Hippocampal formation (tissue), 2 donors: Measurements from ENCODE around the gene RSBN1L.

ENCODE experiments used
- DNase-seq, 2 donors: peaks; one replicate each; lab custom pipeline; 2025; lab: John Stamatoyannopoulos, UW

RSBN1L gene

DNA sequence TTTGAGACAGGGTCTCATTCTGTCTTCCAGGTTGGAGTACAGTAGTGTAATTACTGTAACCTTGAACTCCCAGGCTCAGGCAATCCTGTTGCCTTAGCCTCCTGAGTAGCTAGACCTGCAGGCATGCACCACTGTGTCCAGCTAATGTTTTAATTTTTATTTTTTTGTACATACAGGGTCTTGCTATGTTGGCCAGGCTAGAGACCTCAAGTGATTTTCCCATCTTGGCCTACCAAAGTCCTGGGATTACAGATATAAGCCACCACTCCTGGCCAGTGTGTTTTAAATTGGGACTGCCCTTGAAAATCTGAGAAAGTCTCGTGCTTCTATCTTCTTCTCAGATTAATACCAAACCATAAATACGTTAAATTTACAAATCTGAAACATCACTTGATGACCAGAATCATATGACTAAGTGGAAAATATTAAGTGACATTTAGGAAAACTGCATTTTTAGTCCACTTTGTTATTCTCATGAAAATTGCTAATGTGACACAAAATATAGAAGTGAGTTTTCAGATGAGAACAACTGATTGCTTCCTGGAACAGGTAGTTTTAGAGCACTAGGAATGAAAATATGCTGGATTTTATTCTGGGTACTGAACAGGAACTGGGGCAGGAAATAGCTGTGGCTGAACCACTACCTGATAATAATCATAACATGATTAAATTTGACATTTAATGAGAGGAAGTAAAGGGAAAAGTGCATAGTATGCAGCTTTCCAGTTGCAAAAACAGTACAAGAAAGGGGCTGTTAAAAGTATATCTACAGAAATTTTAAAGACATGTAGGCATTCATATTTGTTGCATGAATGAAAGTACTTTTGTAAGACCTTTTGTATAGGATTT, 106.5 kb downstream of the RSBN1L start:
- no peak for DNase-seq

DNA sequence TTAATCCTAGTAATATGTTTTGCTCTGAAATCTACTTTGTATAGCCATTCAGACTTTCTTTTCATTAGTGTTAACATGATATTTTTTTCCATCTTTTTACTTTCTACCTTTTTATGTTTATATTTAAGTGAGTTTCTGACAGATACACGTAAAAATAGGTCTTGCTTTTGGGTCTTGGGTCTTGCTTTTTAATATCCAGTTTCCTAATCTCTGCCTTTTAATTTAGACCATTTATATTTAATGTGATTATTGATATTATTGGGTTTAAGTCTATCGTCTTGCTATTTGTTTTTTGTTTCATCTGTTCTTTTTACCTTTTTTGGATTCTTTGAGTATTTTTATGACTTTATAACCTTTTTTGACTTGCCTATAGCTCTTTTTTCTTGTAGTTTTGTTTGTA, 110.2 kb downstream of the RSBN1L start:
- DNase-seq = no peak

DNA sequence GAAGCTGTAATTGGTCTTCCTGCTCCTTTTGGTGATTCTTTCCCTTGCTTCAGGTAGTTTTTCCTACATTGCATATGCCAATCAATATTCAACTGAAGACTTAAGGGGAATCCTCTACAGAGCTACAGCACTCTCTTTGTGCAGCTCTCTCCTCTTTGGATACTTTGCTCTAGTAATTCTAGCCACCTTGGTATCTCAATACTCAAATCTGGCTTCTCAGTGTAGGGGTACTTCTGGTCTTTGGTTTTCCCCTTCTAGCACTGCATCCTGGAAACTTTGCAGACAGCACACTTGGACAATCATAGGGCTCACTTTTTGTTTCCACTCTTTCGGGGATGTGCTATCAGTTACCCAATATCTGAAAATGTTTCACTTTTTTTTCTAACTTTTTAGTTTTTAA, 112.3 kb downstream of the RSBN1L start:
- DNase-seq = no peak

DNA sequence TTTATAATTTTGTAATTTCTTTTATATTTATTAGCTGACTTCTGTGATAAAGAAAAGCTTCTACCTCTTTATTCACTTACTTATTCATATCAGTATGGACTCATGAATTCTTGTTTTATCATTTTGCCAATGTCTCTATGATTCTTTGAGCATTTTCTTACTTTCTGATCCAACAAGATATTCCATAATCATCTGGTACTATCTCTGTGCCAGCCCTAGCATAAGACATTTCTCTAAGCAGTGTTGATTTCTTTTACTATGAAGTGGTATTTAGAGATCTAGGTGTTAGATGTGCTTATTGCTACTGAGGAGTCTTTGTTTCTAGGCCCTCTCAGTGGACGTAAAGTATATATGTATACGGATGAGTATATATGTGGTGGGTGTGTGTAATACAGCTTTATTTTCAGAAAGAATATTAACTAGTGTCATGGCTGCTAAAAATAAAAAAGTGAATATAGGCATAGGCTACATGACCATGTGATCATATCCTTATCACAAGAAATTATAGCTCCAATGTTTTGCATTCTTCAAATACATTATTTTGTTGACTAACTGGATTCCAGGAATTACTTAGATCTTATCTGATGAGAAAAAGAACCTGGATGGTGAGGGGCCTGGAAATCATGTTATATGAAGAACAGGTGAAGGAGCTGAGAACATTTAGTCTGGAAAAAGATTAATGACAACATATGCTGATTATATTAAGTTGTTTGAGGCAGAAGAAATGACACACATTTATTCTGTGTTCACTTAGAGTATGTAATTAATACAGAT, 115.4 kb downstream of the RSBN1L start:
- no peak for DNase-seq

DNA sequence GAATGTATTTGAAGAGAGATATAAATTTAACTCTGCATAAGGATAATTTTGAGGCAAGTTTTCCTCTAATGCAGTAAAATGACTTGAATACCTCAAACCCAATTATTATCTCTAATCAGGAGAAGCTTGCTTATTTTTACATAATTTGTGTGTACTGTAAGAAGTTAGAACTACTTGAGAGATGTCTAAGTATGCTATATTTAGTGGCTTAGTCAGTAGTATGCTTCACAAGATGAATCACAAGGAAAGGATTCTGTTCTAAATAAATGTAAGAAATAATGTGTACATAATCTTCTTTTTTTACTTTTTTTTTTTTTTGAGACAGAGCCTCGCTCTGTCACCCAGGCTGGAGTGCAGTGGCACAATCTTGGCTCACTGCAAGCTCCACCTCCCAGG, 116.0 kb downstream of the RSBN1L start:
- no peak for DNase-seq

DNA sequence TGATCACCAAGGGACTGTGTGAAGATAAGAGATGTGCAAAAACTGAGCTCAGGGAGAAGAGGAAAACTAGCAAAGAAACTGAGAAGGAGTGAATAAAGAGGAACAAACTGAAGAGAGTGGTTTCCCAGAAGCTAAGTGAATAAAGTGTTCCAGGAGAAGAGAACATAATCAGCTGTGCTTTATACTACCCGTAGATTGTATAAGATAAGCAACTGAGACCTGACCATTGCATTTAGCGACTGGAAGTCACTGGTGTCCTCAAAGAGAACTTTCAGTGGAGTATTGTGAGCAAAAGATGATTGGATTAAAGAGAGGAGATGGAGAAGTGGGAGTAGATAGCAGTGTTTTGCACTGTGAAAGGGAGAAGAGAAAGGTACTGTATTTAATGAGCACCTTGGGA, 116.9 kb downstream of the RSBN1L start:
- DNase-seq = no peak

DNA sequence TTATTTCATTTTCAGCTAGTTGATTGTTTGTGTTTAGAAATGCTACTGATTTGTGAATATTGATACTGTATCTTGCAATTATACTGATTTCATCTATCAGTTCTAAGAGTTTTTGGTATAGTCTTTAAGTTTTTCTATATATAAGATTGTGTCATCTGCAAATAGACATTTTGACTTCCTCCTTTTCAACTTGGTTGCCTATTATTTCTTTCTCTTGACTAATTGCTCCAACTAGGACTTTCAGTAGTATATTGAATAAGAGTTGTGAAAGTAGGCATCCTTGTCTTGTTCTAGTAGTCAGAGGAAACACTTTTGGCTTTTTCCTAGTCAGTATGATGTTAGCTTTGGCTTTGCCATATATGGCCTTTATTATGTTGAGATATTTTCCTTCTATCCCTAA, 122.8 kb downstream of the RSBN1L start:
- DNase-seq = no peak

DNA sequence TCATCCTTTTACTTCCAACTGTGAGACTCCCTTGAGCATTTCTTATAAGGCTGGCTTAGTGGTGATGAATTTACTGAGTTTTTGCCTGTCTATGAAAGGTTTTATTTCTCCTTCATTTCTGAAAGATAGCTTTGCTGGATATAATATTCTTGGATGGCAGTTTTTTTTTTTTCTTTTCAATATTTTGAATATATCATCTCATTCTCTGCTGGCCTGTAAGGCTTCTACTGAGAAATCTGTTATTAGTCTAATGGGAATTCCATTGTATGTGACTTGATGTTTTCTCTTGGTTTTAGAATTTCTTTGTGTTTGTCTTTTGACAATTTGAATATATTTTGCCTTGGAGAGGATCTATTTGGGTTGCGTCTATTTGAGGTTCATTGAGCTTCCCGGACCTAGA, 124.7 kb downstream of the RSBN1L start:
- DNase-seq = no peak

DNA sequence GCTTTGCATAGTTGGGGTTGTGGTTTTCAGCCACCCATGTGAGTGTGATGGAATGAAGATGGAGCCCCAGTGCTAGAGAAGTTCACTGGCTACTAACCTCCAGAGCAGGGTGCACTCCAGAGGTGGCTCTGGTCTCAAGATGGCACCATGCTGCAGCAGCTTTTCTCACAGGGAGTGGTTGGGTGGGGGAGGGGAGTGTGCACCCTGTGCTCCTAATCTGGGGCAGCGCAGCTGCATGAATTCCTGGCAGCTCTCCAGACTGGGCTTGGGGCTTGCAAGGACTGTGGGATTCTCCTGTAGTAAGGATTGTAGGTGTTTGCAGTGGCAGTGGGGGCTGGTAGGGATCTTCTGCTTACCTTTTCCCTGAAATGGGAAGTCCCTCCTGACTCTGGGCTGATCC, 126.0 kb downstream of the RSBN1L start:
- DNase-seq = no peak

DNA sequence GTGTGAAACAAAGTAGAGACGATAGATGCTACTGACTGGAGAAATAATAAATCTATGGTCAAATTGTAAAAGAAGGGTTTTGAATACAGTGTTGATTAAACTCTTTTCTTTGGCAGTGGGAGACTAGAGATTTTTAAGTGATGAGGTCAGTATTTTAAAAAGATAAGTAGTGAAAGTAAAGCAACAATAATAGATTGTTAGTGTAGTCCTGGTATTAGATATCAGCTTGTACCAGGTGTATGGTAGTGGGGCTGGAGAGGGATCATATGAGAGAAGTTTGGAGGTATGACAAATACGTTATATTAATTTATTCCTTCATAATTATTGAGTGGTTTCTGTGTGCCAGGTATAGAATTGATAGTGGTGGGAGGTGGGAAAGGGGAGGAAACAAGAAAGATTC, 127.5 kb downstream of the RSBN1L start:
- DNase-seq = no peak

DNA sequence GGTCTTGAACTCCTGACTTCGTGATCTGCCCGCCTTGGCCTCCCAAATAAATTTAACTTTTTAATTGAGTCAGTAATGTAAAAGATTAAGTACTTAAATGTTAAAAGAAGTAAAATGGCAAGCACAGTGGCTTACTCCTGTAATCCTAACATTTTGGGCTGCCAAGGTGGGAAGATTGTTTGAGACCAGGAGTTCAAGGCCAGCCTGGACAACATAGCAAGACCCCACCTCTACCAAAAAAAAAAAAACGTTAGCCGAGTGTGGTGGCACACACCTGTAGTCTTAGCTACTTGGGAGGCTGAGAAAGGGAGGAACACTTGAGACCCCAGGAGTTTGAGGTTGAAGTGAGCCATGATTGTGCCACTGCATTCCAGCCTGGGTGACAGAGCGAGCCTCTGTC, 128.4 kb downstream of the RSBN1L start:
- DNase-seq = no peak

DNA sequence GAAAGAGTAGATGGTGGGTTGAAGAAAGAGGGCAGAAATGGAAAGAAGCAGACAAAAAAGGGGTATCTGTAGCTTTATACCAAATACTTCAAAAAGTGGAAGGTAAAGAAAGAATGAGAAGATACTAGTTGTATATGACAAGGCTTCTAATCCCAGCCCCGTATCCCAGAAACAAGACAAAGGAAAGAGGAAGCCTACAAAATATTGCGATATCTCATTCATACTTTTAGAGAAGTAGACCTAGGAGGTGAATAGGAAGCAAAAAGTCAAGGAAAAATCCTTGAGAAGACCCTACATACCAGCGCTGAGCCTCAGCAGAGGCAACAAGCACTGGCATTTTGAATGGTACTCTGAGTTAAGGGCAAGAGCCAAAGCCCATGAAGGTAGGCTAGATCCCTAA, 128.9 kb downstream of the RSBN1L start:
- no peak for DNase-seq

DNA sequence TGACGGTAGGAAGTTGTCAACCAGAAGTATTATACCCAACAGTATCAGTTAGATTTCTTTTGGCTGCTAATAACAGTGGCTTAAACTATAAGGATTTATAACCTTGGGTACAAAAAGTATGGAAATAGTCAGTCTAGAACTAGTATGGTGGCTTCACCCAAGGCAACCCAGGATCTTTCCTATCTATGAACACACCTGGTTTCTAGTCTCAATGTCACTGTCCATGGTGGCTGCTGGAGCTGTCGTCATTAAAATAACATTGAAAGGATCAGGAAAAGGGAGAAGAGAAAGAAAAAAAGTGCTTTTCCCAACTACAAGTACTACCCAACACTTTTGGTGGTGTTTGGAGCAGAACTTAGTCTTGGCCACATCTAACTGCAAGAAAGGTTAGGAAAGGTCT, 130.0 kb downstream of the RSBN1L start:
- DNase-seq = no peak

DNA sequence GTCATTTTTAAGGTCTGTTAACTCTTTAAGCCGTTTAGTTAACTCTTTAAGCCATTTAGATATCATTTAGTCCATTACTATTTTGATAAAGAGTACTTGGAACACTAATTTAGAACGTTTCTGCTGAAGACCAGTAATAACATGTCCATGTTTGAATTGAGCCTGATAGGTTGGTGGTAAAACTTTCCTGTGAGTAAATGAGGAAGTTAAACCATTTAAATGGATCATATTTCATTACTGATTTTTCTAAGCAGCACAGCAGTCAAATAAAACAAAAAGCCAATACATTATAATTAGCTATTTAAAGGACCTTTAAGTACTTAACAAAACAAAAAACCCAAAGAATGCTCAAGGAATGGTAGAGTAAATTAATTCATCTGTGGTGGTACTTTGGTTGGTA, 131.7 kb downstream of the RSBN1L start:
- no peak for DNase-seq

DNA sequence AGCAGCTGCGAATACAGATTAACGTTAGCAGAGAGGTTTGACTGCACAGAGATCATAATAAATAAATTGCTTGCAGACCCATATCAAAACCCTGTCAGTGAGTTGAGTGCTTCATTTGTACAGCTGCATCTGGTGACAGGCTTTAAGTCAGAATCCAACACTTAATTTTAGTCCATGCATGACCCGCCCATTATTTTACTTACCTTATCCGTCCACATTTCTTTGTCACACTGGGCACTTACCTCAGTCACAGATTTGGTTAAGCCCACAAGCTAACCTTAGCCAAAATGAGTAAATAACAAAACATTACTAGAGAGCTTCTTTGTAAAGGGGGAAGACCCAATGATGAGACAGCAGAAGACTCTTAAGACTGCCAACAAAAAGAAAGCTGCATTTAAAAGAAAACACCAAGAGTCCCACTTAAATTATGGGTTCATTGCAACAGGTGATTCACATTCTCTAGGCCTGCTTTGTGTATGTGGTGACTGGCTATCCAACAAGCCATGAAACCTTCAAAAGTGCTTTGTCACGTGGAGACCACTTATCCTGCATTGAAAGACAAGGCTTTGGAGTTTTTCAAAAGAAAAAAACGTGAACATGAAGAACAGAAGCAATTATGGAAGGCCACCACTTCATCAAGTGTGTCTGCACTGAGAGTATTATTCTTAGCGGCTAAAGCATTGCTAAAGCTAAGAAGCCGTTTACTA, 134.5 kb downstream of the RSBN1L start:
- no peak for DNase-seq

DNA sequence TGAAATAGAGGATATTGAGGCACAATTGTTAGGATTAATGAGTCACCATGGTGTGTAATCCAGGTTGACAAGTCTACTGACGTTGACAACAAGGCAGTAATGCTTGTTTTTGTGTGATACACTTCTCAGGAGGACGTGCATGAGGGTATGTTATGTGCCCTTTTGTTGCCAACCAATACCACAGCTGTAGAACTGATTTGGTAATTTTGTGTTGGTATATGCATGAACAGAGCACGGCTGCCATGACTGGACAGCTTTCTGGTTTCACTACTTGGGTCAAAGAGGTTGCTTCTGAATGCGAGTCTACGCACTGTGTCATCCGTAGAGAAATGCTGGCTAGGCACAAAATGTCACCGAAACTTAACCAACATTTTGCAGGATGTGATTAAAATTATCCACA, 135.2 kb downstream of the RSBN1L start:
- DNase-seq = no peak

DNA sequence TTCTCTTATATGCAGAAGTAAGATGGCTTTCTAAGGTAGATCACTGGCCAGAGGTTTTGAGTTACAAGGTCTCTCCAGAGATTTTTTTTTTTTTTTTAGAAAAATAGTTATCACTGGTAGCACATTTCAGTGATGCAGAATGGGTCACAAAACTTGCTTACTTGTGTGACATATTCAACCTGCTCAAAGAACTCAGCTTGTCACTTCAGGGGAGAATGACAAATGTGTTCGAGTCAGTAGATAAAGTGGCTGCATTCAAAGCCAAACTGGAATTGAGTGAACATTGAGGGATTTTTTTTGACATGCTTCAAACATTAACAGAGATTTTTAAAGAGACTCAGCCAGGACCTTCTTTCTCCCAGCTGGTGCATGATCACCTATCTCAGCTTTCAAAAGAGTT, 135.7 kb downstream of the RSBN1L start:
- no peak for DNase-seq
